ENCODE results near the gene CEP83. TPM values are rescaled to one million over a fixed set of nuclear protein-coding genes. Genes with fewer than 3 reads are reported as not detected.

The CEP83 gene
- total and polyA plus RNA-seq, 9 of the 15 experiments (the other 6 are each of a cell fraction or from before 2014, with no cell fraction given): 5.3 to 40.5 (median 31.3) TPM

GRCh38 chr12:94262228-94263010 lies 197.2 kb downstream of the CEP83 start (continued):
- peak in 1 of 2 experiments; percentile 28; a peak in 1 of 4 replicates for TF ChIP-seq MNT (conservative IDR thresholded peaks at IDR 0.05)
- TF ChIP-seq GATAD2A (IDR thresholded peaks at IDR 0.05): no peak
- TF ChIP-seq CTBP1 (IDR thresholded peaks at IDR 0.05; ENCODE audit: borderline replicate concordance): 0 out of 2 replicates have a peak, but pooled peaks have one; percentile 43
- TF ChIP-seq ZBTB1 (CRISPR knock-in tag; IDR thresholded peaks at IDR 0.05; ENCODE audit: borderline replicate concordance, low read depth): no peak
- no peak for TF ChIP-seq ZNF77 (CRISPR knock-in tag; IDR thresholded peaks at IDR 0.05)
- no peak for TF ChIP-seq TAF1 (IDR thresholded peaks at IDR 0.05; ENCODE audit: control insufficient read depth, extremely low read depth, insufficient read depth, low read length, severe bottlenecking)
- TF ChIP-seq ZKSCAN3 (CRISPR knock-in tag; IDR thresholded peaks at IDR 0.05): no peak
- TF ChIP-seq HCFC1 (IDR thresholded peaks at IDR 0.05; ENCODE audit: low read depth, low read length): no peak
- TF ChIP-seq TBP (optimal IDR thresholded peaks at IDR 0.05; ENCODE audit: low read depth, low read length): no peak
- TF ChIP-seq MAFK (IDR thresholded peaks at IDR 0.05; ENCODE audit: low read length): 0 out of 2 replicates have a peak, but pooled peaks have one; percentile 7
- TF ChIP-seq PHF21A (IDR thresholded peaks at IDR 0.05; ENCODE audit: borderline replicate concordance, low read depth): peak; percentile 20; the same call in 1 of the 2 replicates
- TF ChIP-seq CEBPB (tag; IDR thresholded peaks at IDR 0.05): no peak
- no peak for TF ChIP-seq ZFPM2 (CRISPR knock-in tag; IDR thresholded peaks at IDR 0.05)
- 0 out of 2 replicates have a peak, but pooled peaks have one; percentile 22 for TF ChIP-seq MGA (IDR thresholded peaks at IDR 0.05)
- no peak for TF ChIP-seq HMGN3 (IDR thresholded peaks at IDR 0.05; ENCODE audit: borderline replicate concordance, extremely low read depth, insufficient read length, low read depth, low read length)
- TF ChIP-seq ILF3 (IDR thresholded peaks at IDR 0.05; ENCODE audit: borderline replicate concordance): no peak

Measured in K562 (cell line).